DND-41 (cell line): Measurements from ENCODE around the gene USH1G.

Experiments used
- EZH2 ChIP-seq: IDR thresholded peaks from 3 replicates; pipeline ENCODE4 v1.6.1; 2012; ENCODE audit warnings: borderline replicate concordance, low read depth, mild to moderate bottlenecking, moderate library complexity, low read length, inconsistent platforms; ENCODE audit not compliant: severe bottlenecking
- TF ChIP-seq, protein P1 (sequence below): IDR thresholded peaks from 2 replicates; pipeline ENCODE4 v1.5.1; 2012; ENCODE audit warnings: borderline replicate concordance, low read length, moderate library complexity, mild to moderate bottlenecking; ENCODE audit not compliant: poor library complexity, severe bottlenecking; ENCODE audit errors: extremely low read depth

DNA sequence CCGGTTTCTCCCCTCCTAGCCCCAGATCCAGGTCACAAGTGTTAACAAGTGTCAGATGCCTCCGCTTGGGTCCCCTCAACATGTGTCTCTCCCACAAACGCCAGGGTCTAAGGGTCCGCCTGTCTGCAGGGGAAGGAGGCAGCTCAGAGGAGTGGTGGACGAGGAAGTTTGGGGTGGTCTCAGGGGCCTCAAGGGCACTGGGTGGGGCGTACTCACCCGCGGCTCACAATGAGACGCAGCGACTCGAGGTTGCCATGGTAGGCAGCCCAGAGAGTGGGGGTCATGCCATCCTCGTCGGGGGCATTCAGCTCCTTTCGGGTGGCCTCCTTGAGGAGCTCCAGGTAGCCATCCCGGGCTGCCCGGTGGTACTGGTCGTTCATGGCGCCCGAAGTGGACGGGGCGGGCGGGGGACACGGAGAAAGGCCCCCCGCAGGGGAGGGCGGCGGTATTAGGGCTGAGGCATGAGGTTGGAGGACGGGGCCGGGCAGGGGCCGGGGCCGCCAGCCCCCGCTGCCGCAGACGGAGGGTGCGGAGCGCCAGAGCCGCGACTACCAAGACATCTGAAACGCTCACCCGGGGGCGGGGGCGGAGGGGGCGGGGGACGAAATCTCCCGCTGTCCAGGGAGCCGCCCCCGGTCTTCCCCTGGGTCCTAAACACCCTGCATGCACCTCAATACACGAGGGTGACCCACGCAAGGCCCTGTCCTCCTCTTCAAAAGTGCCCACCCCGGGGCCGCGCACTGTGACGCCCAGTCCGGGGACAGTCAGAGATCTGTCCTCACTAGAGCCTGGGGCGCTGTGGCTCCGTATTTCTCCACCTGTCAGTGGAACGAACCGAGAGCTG, at the start of gene USH1G:
- TF ChIP-seq, protein P1, sequence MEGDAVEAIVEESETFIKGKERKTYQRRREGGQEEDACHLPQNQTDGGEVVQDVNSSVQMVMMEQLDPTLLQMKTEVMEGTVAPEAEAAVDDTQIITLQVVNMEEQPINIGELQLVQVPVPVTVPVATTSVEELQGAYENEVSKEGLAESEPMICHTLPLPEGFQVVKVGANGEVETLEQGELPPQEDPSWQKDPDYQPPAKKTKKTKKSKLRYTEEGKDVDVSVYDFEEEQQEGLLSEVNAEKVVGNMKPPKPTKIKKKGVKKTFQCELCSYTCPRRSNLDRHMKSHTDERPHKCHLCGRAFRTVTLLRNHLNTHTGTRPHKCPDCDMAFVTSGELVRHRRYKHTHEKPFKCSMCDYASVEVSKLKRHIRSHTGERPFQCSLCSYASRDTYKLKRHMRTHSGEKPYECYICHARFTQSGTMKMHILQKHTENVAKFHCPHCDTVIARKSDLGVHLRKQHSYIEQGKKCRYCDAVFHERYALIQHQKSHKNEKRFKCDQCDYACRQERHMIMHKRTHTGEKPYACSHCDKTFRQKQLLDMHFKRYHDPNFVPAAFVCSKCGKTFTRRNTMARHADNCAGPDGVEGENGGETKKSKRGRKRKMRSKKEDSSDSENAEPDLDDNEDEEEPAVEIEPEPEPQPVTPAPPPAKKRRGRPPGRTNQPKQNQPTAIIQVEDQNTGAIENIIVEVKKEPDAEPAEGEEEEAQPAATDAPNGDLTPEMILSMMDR = no peak
- TF ChIP-seq EZH2 = no peak
